GM12875 (cell line): ENCODE results near the gene LSR.

ENCODE experiments used
- H3K4me3 ChIP-seq: one replicate; pipeline ENCODE4 v1.5.1; 2011; ENCODE audit warnings: low read depth, low read length, control low read depth
- TF ChIP-seq, protein P1 (sequence below): IDR thresholded peaks from 2 replicates; pipeline ENCODE4 v1.5.1; 2011; ENCODE audit warnings: low read depth, mild to moderate bottlenecking, control low read depth, inconsistent platforms, low read length, moderate library complexity, borderline replicate concordance; ENCODE audit not compliant: insufficient read depth

LSR gene

DNA sequence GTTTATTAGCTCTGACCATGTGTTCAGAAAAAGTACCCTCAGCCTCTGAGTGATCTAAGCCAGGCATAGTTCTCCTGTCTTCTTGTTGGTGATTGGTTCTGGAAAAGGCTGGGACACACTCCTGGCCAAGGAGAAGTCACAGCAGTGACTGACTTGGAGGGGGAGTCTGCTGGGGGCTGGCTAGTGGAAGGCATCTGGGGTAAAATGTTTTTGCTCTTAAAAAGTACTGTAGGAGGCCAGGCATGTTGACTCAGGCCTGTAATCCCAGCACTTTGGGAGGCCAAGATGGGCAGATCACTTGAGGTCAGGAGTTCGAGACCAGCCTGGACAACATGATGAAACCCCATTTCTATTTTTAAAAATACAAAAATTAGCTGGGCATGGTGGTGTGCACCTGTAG, 41.9 kb upstream of the LSR start:
- TF ChIP-seq, protein P1, sequence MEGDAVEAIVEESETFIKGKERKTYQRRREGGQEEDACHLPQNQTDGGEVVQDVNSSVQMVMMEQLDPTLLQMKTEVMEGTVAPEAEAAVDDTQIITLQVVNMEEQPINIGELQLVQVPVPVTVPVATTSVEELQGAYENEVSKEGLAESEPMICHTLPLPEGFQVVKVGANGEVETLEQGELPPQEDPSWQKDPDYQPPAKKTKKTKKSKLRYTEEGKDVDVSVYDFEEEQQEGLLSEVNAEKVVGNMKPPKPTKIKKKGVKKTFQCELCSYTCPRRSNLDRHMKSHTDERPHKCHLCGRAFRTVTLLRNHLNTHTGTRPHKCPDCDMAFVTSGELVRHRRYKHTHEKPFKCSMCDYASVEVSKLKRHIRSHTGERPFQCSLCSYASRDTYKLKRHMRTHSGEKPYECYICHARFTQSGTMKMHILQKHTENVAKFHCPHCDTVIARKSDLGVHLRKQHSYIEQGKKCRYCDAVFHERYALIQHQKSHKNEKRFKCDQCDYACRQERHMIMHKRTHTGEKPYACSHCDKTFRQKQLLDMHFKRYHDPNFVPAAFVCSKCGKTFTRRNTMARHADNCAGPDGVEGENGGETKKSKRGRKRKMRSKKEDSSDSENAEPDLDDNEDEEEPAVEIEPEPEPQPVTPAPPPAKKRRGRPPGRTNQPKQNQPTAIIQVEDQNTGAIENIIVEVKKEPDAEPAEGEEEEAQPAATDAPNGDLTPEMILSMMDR = no peak
- no peak overlapping the region for H3K4me3 ChIP-seq

DNA sequence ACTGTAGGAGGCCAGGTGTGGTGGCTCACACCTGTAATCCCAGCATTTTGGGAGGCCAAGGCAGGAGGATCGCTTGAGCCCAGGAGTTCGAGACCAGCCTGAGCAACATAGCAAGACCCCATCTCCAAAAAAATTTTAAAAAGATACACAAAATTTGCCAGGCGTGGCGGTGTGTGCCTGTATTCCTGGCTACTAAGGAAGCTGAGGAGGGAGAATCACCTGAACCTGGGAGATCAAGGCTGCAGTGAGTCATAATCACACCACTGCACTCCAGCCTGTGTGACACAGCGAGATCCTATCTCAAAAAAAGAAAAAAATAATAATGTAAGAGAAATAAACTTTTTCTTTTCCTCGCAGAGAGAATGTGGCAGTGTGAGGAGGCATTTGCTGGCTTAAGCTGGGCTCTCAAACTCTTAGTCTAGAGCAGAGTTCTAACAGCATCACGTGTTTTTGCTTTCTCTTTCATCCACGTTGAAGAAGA, 41.4 kb upstream of the LSR start:
- TF ChIP-seq, protein P1 = no peak
- no peak overlapping the region for H3K4me3 ChIP-seq

DNA sequence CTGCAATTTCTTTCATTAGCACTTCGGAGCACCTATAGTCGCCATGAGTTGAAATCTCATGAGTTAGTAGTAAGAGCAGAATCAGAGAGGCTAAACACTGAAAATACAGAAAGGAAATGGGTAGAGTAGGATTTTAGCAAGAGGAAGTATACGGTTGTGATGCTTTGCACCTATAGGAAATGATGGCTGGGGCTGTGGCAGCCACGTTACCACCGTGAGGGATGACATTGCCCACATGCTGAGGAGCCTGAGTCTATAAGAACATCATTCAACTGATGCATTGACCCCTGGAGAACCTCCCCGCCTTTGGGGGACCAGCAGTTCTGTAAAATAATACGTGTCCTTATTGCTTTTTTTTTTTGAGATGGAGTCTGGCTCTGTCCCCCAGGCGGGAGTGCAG, 40.7 kb upstream of the LSR start:
- H3K4me3 ChIP-seq = no peak overlapping the region
- TF ChIP-seq, protein P1 = no peak

DNA sequence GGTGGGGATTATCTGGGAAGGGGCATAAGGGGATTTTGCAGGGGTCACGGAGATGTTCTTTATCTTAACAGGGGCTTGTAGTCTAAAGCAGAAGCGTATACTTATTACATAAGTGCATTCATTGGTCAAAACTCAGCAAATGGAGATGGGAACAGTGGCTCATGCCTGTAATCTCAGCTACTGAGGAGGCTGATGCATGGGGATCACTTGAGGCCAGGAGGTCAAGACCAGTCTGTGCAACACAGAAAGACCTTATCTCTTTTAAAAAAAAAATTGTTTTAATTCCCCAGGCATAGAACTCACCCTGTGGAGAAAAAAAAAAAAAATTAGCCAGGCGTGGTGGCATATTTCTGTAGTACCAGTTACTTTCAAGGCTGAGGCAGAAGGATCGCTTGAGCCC, 39.2 kb upstream of the LSR start:
- H3K4me3 ChIP-seq = no peak overlapping the region
- TF ChIP-seq, protein P1 = no peak

DNA sequence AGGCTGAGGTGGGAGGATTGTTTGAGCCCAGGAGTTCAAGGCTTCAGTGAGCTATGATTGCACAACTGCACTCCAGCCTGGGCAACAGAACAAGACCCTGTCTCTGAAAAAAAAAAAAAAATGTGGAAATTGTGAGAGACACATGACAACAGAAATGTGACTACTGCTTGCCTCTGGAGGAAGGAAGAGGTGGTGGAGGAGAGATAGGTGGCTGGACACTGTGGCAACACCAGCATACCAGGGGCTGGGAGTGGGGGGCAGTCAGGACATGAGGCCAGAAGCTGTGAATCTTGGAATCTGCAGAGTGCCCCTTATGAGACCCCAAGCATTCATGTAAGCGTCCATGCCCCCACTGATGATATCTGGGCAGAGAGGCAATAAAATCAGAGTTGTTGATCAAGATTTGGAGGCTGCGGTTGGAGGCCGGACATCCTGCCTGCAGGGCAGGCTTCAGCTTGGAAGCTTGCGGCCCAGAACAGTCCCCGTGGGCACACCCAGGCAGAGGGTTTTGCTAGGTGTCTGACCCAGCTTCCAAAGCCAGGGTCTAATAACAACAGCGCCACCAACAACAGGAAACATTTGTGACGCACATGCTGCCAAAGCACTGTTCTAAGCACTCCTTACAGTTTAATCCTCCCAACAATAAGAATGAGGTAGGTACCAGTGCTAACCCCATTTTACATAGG, 37.1 kb upstream of the LSR start:
- no peak overlapping the region for H3K4me3 ChIP-seq
- TF ChIP-seq, protein P1 = no peak

DNA sequence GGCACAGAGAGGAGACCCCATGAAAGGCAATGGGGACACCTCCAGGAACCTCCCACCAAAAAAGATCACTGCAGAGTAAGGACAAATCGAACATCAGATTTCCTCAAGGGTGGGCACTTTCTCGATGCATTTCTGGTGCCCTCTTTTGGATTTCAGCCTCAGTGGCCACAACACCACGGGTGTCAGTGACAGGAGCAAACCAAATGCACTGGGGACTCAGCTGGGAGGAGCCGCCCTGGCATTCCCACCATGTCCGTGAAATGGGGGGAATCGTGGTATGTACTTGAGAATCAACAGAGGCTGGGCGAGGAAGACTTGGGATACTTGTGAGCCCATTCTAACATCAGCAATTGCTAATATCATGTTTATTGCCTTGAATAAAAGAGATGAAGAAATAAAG, 36.6 kb upstream of the LSR start:
- TF ChIP-seq, protein P1 = no peak
- H3K4me3 ChIP-seq = no peak overlapping the region
